Hematopoietic multipotent progenitor cell treated with erythropoietin and hydrocortisone succinate and interleukin-3 and kit ligand, for 8 days (in vitro differentiated cells): Measurements from ENCODE around the gene TRHDE.
A peak's percentile ranks its signal among the peaks of the same experiment; 100 is the strongest.
"Not testable (repeated sequence)": the region's sequence is repeated elsewhere in the genome, so short reads cannot be mapped to it uniquely, and the experiment has no call there.

Experiments
- DNase-seq: peaks from one replicate; pipeline ENCODE4 v3.0.0-alpha.2; 2015

TRHDE gene

DNA sequence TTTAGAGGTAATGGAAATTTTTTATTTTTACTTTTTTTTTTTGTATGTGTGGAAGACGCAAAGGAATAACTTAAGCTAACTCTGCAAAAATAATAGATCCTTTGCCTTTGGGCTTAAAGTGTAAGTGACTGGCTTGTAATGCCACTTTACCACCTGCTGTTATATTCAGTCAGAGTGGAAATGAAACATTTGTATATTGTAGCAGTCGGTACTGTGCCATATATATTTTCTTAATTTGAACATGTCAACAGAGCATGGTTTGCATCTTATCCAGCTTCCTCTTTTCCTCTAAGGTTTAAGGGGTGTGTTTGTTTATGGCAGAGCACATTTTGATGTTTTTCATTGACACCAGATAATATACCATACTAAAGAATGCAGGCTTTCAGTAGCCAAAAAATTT is 176.6 kb downstream of the TRHDE start:
- DNase-seq = no peak

DNA sequence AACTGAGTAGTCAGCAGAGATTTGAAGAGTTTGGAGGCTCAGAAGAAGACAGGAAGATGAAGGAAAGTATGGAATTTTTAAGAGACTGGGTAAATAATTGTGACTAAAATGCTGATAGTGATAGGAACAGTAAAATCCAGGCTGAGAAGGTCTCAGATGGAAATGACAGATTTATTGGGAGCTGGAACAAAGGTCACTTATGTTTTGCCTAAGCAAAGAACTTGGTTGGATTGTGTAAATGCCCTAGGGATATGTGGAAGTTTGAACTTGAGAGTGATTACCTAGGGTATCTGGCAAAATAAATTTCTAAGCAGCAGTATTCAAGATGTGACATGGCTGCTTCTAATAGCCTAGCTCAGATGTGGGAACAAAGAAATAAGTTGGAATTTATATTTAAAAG is 180.9 kb downstream of the TRHDE start:
- no peak for DNase-seq

DNA sequence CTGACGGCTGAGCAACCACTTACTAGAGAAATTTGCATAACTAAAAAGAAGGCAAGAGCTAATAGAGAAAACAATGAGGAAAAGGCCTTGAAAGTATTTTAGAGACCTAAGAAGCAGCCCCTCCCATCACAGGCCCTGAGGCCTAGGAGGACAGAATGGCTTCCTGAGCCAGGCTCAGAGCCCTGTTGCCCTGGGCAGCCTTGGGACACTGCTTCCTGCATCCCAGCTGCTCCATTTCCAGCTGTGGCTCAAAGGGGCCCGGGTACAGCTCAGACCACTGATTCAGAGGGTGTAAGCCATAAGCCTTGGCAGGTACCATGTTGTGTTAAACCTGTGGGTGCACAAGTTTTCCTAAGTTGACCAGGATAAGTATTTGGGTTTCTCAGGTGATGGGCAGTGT is 181.4 kb downstream of the TRHDE start:
- no peak for DNase-seq

DNA sequence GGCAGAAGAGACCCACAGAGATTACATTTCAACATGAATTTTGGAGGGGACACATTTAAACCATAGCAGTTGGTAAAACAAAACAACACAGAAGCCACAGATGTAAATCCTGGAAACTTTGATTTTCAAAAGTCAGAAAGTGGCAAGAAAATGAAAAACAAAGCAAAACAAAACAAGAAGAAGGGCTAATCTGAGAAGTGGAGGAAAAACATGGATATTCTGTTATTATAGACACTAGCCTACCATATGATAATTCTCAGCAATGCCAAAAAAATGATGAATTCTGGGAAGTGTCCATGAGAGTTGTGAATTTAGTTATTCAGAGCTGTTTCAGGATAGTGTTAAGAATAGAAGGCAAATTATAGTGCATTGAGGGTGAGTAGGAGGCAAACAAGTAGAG is 192.3 kb downstream of the TRHDE start:
- DNase-seq = no peak

DNA sequence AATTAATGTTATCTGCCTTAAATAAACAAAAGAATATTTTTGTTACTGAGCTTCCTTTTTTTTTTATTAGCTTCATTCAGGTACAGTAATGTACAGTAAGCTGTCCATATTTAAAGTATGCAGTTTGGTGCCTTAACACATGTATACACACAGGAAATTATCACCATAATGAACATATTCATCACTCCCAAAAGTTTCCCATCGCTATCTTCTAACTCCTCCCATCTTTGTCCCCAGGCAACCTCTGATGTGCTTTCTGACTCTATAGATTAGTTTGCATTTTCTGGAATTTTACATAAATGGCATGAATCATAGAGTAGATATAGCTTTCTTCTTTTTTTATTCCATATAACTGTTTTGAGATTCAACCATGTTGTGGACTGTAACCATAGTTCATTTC is 193.0 kb downstream of the TRHDE start:
- peak; percentile 5 for DNase-seq

DNA sequence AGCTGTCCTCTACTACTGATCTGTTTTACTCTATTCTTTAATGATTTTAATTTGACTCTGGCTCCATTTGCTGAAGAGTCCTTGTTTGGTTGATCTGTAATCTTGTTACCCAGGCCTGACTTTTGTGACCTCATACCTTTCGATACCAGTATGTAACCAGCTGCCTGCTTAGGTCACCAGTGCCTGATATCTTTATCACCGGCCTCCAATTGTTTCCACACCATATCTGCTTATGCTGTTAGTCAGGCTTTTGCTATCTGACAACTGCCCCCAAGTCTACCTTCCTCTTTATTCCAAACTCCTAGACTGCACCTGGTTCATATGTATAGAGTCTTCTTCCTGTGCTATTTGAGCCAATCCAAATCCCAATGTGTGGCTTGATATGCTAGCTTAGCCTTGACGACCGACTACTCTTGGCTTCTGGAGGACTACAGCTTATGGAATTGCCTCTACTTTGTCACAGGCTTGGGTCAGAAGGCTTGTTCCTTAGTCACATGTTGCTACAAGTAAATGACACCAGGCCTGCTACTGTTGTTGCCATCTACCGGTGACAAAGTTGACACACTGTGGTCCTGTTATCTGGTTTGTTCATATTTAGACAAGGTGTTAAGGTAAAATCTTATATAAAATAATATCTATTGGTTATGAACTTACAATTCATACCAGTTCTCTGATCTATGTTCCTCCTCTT is 193.9 kb downstream of the TRHDE start:
- peak; percentile 32 for DNase-seq

DNA sequence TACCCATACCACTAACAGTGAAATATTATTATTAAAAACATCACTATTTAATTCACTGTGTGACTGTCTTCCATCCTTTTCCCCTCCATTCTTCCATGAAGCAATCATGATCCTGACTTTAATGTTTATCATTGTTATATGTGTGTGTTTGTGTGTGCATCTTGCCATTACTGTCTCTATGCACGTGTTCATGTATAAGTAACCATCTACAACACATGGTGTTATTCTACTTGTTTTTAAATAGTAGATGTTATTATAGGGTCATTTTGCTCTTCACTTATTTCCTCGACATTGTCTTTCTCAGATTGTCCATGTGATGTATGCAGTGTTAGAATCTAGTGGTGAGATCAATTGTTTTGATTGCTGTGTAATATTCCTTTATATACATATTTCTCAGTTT is 195.8 kb downstream of the TRHDE start:
- no peak for DNase-seq

DNA sequence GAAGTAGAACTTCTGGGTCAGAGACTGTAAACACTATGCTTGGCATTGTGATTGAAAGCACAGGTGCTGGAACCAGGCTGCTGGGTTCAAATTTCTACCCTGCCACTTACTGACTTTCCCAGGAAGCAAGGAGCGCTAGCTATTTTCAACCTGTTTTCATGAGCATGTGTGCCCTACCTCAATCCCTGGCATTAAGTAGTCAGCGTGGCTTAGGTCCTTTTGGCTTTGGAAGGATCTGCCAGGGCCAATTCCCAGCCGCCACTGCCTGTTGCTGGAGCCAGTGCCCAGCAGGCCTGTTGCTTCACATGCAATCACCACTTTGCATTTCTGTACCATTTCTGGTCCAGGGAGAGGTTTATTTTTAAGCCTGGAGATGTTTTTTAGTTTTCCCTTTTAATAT is 196.3 kb downstream of the TRHDE start:
- DNase-seq = no peak

DNA sequence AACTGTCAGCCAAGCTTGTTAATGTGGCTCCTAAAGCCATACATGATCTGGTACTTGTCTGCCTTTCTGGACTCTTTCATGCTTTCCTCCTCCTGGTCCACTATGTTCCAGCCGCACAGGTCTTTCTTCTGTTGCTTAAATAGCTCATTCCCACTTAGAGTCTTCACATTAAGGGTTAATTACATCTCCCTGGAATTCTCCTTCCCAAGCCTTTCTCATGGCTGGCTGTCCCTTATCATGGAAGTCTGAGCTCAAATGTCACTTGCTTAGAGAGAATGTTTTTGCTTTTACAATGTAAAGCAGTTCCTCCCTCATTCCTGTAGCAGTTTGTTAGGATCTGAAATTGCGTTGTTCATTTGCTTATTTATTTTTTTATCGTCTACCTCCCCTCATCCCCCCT is 199.6 kb downstream of the TRHDE start:
- no peak for DNase-seq

DNA sequence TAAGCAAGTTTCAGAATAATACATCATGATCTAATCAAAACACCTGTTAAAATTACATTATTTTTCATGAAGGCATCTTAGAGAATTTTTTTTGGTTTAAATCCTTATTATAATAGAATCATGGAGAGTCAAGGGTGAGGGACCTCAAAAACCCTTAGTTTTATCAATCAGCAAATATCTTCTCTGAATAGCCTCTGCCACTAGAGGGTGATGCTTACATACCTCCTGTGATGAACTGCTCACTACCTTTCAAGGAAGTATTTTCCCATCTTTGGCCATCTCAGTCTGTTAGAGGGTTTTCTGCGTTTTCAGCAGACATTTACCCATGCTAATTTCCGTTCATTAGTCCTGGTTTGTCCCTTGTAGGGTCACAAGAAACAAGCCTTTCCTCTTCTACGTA is 200.2 kb downstream of the TRHDE start:
- DNase-seq = no peak

DNA sequence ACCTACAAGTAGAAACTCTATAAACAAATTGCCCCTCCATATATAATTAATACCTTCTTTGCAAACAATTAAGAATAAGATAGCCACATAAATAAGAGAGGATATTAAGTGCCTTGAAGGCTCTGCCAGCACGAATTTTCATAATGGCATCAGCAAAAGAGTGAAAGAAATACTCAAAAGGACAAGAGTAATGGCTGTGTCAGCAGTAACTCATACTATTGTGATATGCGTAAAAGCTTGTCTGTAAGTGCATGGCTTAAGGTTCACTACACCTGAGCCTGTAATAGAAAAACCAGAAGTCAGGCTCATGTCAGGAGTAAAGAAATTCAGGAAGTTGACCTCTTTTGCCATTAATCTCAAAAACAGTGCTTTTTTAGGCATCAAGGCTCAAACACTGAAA is 204.1 kb downstream of the TRHDE start:
- DNase-seq = no peak

DNA sequence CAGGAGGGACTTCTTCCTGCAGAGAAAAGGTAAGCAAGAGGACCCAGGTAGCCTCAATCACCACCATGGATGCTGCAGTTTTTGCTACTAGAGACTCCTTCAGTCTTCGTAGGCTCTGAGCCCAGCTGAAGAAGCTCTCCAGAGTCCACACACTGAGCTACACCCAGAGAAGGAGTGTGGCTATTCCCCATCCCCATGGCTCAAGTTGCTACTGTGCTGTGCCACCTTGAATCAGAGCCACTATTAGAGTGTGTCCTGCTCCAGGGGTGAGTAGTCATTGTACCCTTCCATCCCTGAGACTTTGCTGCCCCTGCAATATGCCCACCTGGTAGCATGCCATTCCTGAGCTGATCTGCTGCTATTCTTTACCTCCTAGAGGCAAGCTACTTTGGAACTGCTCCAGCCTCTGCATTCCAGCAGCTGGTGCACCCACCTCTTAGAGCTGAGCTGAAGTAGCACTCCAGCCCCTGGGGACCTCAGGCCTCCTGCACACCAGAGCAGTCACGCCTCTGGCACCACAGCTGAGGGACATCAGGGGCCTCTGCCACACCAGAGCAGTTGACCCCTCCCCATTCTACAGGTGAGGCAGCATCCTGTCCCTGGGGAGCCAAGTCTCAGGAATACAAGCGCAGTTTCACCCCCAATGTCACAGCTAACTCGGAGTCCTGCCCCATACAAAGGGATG is 213.0 kb downstream of the TRHDE start:
- DNase-seq = no peak

DNA sequence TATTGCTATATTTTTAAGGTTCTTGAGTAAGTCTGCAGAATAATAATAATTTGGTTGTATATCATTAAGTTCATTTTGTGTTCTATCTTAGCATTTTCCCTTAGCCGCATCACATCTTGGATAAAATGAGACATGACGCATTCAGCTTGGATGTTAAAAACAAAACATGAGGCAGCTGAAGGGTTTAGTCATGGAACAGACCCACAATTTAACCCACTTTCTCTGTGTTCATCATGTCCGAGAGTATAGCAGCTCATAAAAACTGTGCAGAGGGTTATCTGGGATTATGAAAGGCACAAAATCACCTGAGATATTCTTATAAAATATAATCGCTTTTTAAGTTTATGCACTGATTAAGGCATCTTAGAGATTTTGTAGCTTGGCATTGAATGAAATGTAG is 219.3 kb downstream of the TRHDE start:
- DNase-seq = no peak

DNA sequence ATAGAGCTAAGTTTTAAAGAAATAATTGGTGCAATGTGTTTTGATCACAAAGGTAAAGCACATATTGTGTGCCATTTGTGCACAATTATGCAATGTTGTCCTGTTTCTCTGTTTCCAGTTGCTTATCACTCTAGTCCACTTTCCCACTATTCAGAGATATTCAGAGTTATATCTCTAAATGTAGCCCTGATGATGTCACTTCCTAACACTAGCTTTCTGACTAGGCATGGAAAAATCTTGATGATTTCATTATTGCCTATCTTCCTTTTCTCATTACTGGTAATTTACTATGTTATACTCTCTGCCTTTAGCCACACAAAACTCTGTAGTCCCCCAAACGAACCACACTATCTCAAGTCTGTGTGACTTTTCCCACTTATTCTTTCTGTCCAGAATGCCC is 221.2 kb downstream of the TRHDE start:
- DNase-seq = no peak

DNA sequence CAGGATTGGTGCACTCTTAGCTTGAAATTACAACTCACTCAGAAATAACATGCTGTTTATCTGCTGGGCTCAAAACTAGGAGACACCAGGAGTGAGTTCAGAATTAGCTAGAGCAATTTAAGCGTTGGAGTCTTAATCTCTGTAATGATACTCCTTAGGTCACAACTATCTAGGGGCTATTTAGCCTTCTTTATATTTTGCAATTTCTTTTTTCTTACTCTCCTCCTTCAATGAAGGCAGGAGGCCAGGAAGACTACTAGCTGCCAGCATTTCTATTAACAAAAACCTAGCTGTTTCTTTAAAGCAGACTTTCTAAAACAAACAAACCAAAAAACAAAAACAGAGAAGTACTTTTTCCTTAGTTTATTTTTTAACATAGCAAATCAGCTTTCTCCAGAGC is 226.2 kb downstream of the TRHDE start:
- DNase-seq = no peak

DNA sequence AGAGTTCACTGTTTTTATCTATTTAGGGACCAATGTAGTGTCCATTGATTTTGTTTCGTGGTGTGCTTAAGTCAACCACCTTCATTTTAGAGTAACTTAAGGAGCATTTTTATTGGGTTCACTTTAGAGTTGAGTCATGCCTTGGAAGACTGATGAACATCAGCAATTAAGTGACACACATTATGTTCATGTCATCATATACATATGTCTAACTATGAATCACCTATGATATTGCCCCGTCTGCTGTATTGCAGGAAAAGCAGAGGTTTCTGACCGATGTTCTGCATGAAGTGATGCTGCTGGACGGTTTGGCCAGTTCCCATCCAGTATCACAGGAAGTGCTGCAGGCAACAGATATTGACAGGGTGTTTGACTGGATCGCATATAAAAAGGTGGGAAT is 227.1 kb downstream of the TRHDE start:
- DNase-seq = no peak

DNA sequence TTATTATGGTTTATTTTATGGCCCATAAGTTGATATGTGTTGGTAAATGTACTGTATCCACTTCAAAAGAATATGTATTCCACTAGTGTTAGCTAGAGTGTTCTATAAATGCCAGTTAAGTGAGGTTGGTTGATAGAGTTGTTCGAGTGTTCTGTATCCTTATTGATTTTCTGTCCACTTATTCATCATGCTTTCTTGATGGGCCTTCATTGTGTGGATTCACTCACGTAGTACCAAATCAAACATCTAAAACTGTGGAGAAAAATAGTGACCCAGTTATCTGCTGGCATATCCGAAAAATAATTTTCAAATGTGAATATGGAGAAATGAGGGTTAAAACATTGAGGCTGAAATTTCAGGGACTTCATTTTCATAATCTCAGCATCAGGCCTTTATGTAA is 230.4 kb downstream of the TRHDE start:
- no peak for DNase-seq

DNA sequence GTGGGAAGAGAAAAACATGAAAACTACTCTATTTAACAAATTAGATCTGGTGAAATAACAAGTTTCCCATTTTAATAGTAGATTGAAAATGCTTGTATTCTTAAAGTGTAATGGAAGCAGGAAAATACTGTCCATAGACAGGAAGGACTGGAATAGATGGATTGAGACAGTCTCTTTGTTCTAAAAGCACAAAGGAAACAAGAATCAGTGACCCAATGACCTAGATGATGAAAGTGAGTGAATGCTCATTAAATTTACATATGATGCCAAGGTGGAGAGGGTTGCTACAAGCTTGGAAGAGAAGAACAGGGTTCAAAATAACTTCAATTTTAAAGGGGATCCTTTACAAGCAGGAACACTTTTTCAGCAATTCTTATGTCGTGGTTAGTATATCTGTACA is 233.1 kb downstream of the TRHDE start:
- DNase-seq = no peak

DNA sequence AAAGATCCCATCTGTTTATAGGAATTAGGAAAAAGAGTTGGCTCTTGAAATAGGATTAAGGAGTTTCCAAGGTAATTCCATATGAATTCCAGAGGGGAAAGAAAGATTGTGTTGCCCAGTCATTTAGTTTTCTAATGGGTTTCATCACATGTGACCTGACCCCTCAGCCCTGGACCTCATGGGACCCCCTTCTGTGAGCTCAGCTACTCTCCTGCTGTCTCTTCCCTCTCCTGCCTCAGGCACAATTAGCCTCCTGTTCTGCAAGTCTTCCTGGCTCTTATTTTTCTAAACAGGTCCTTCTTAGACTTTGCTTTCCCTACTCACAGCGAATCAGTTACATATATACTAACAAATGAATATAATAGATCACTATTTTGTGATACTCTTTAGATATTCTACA is 237.7 kb downstream of the TRHDE start:
- DNase-seq = no peak

DNA sequence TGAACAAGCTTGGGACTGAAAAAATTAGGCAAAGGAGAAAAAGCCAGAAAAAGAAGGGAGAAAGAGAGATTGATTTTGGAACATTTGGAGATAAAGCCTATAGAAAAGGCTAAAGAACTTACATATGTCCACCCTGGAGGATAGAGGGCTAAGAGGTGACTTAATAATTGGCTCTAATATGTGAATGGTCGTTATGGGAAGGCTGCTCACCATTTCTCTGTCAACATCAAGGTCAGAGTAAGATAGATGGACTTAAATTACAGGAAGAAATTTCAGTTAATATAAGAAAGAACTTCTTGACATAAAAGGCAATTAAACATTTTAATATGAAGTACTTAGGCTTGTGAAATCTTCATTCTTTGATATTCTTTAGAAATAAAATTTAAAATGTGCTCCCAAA is 238.6 kb downstream of the TRHDE start:
- no peak for DNase-seq

DNA sequence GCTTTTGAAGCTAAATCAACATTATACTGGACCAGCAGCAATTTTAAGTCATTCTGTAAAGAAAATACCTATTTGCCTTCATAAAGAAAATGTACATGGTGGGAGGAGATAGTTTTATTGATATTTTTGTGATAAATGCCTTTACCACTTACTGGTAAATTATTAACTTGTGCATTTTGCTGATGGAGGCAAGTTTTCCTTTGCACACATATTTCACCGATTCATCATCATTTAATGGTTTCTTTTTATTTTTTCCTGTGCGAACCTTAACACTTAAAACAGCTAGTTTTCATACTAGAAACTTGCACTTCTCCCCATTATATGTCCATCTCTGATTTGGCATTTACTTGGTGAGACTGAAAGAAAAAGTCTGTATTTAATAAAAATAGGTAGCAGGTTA is 239.3 kb downstream of the TRHDE start:
- no peak for DNase-seq

DNA sequence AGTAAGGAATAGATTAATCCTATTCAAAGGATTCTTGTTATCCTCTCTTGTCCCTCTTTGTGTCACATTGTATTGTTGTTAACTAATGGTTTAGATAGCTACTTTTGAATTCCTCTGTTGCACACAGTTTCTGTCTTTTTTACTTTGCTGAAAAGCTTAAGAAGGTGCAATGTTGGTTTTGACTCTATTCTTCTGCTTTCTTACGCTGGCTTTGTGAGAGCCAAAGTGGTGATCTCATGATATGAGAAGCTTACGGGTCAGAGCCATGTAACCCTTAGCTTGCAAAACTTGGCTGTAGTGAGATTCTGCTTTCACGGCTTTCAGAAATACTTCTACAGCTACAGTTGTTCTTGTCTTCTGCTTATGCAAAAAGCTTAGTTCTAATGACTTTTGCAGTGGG is 239.7 kb downstream of the TRHDE start:
- DNase-seq = no peak

DNA sequence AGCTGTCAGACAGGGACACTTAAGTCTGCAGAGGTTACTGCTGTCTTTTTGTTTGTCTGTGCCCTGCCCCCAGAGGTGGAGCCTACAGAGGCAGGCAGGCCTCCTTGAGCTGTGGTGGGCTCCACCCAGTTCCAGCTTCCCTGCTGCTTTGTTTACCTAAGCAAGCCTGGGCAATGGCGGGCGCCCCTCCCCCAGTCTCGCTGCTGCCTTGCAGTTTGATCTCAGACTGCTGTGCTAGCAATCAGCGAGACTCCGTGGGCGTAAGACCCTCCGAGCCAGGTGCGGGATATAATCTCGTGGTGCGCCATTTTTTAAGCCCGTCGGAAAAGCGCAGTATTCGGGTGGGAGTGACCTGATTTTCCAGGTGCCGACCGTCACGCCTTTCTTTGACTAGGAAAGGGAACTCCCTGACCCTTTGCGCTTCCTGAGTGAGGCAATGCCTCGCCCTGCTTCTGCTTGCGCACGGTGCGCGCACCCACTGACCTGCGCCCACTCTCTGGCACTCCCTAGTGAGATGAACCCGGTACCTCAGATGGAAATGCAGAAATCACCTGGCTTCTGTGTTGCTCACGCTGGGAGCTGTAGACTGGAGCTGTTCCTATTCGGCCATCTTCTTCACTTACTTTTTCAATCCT is 248.0 kb downstream of the TRHDE start:
- not testable (repeated sequence) for DNase-seq

DNA sequence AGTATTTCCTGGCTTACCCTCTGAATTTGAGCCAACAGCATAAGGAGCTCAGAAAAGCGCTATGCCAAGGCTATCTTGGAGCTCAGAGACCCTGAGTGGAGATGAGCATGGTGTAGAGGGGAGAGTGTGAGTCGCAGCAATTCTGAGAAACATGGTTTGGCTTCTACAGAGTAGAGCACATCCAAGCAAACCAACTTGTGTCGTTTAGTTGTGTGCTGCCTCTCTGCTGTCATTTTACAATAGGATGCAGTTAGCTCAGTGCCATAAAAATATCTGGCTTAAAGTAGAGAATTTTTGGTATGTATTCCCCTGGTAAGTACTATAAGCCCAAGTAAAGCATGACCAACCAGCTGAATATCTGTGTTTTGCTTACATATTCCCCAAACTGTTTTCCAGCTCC is 249.2 kb downstream of the TRHDE start:
- no peak for DNase-seq

DNA sequence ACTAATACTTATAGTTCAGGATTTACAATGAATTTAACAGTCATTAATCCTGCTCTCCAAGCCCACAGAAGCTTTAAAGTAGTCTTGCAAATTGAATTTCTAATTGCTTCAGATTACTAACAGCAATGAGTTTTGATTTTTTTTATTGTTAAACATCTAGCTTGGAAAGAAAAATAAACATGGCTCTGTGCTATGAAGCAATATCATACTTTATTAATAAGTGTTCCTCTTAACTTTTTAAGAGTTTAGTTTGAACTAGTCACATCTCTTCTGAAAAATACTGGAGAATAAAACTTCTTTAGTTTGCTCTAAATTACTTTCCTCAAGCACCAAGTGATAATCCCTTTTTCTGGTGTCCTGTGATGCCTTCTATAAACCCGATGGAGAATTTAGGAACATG is 250.2 kb downstream of the TRHDE start:
- DNase-seq = no peak
